ENCODE measurements around the gene SUGCT. TPM values are rescaled to one million over a fixed set of nuclear protein-coding genes. Genes with fewer than 3 reads are reported as not detected.
"Not testable (repeated sequence)": the region's sequence is repeated elsewhere in the genome, so short reads cannot be mapped to it uniquely, and the experiment has no call there.

The SUGCT gene
- polyA plus RNA-seq, 1 of the 3 experiments (the other 2 are of a cell fraction), result 53.7 TPM

DNA sequence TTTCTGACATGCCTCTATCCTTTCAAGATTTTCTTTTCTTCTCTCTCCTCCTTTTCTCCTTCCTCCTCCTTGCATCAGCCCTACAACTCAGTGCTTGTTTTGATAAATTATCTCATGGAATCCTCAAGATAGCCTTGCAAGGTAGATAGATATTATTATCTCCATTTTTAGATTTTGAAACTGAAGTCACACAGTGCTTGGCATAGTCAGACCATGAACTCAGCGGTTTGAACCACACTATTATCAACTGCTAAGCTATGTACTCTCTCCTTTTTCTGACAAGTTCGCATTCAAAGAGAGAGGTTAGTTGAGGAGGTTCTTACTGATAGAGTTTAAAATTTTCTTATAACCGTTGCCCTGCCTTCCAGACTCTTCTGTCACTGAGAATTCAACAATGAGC lies 79.1 kb downstream of the SUGCT start:
- CTCF ChIA-PET, result interaction anchor here (1.8 kb wide), 1 partner anchor 19 kb away, joined by 6 read pairs; no protein-coding TSS in a partner anchor

DNA sequence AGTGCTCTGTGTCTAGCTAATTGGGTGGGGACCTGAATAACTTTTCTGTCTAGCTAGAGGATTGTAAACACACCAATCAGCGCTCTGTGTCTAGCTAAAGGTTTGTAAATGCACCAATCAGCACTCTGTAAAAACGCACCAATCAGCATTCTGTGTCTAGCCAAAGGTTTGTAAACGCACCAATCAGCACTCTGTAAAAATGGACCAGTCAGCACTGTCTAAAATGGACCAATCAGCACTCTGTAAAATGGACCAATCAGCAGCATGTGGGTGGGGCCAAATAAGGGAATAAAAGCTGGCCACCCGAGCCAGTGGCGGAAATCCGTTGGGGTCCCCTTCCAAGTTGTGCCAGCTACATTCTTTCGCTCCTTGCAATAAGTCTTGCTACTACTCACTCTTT lies 83.8 kb downstream of the SUGCT start:
- H3K79me2 ChIP-seq (ENCODE audit: insufficient read depth); H3K9ac ChIP-seq; H3K36me3 ChIP-seq (replicated peaks in 1 of 2; ENCODE audit: control insufficient read depth in 1 of 2, insufficient read depth in 2 of 2, low read length in 1 of 2); H3K4me3 ChIP-seq (ENCODE audit: low read depth in 2 of 2, low read length in 1 of 2); H3K4me2 ChIP-seq; H2AFZ ChIP-seq (ENCODE audit: low read depth); H4K20me1 ChIP-seq (ENCODE audit: insufficient read depth); H3K27me3 ChIP-seq (ENCODE audit: insufficient read depth); DNase-seq; H3K9me3 ChIP-seq; H3K9me2 ChIP-seq; POLR2A ChIA-PET: not testable (repeated sequence)
- CTCF ChIA-PET, result interaction anchor here (1.2 to 1.4 kb wide), 2 partner anchors 14 to 36 kb away, joined by 3 to 8 read pairs; no protein-coding TSS in a partner anchor
- peak overlapping the region in 1 of 2 experiments; percentile 99; a peak in 2 of 4 replicates for H3K27ac ChIP-seq (ENCODE audit: low read depth in 2 of 2, low read length in 1 of 2)
- peaks cover 0 to 25% of the 10 kb centered on the region in 2 experiments; a peak in 3 of 4 replicates for H3K4me1 ChIP-seq (ENCODE audit: control insufficient read depth in 1 of 2, insufficient read depth in 2 of 2, low read depth in 1 of 2, low read length in 1 of 2)
- 95% methylated on average over 7 of the region's 7 CpGs for WGBS (ENCODE audit: low lambda C conversion rate)
- peaks cover 48% of the 10 kb centered on the region for H3F3A ChIP-seq (replicated peaks; ENCODE audit: insufficient read depth)

More for the DNA sequence above, 79.1 kb downstream of the SUGCT start:
- Histone ChIP-seq H3K9me2 (no peaks in the 10 kb centered on the region), H4K20me1 (ENCODE audit: insufficient read depth) (no peaks in the 10 kb centered on the region), H3K27me3 (ENCODE audit: insufficient read depth) (no peaks in the 10 kb centered on the region), H3K27ac (ENCODE audit: low read depth in 2 of 2, low read length in 1 of 2) (no peak overlapping the region), H3F3A (replicated peaks; ENCODE audit: insufficient read depth) (peaks cover 20% of the 10 kb centered on the region), H3K36me3 (replicated peaks in 1 of 2; ENCODE audit: control insufficient read depth in 1 of 2, insufficient read depth in 2 of 2, low read length in 1 of 2) (no peaks in the 10 kb centered on the region), H3K4me3 (ENCODE audit: low read depth in 2 of 2, low read length in 1 of 2) (no peak overlapping the region), H3K4me1 (ENCODE audit: control insufficient read depth in 1 of 2, insufficient read depth in 2 of 2, low read depth in 1 of 2, low read length in 1 of 2) (no peaks in the 10 kb centered on the region), H3K79me2 (ENCODE audit: insufficient read depth) (no peaks in the 10 kb centered on the region), H3K9me3 (no peaks in the 10 kb centered on the region), H3K9ac (no peak overlapping the region), H2AFZ (ENCODE audit: low read depth) (peak overlapping the region; percentile 3; the same call in 1 of the 2 replicates), H3K4me2 (no peak overlapping the region)
- DNase-seq, result no peak
- no peak for TF ChIP-seq ELF1 (IDR thresholded peaks at IDR 0.05)
- TF ChIP-seq JUND (IDR thresholded peaks at IDR 0.05), result no peak
- TF ChIP-seq, protein P1, sequence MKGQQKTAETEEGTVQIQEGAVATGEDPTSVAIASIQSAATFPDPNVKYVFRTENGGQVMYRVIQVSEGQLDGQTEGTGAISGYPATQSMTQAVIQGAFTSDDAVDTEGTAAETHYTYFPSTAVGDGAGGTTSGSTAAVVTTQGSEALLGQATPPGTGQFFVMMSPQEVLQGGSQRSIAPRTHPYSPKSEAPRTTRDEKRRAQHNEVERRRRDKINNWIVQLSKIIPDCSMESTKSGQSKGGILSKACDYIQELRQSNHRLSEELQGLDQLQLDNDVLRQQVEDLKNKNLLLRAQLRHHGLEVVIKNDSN (IDR thresholded peaks at IDR 0.05; ENCODE audit: borderline replicate concordance, low read depth), result no peak
- TF ChIP-seq GABPA (IDR thresholded peaks at IDR 0.05; ENCODE audit: low read depth), result no peak
- no peak for TF ChIP-seq TEAD4 (IDR thresholded peaks at IDR 0.05; ENCODE audit: borderline replicate concordance, insufficient read depth)
- TF ChIP-seq SIN3A (IDR thresholded peaks at IDR 0.05; ENCODE audit: borderline replicate concordance, low read depth, low read length), result no peak
- TF ChIP-seq, protein P2, sequence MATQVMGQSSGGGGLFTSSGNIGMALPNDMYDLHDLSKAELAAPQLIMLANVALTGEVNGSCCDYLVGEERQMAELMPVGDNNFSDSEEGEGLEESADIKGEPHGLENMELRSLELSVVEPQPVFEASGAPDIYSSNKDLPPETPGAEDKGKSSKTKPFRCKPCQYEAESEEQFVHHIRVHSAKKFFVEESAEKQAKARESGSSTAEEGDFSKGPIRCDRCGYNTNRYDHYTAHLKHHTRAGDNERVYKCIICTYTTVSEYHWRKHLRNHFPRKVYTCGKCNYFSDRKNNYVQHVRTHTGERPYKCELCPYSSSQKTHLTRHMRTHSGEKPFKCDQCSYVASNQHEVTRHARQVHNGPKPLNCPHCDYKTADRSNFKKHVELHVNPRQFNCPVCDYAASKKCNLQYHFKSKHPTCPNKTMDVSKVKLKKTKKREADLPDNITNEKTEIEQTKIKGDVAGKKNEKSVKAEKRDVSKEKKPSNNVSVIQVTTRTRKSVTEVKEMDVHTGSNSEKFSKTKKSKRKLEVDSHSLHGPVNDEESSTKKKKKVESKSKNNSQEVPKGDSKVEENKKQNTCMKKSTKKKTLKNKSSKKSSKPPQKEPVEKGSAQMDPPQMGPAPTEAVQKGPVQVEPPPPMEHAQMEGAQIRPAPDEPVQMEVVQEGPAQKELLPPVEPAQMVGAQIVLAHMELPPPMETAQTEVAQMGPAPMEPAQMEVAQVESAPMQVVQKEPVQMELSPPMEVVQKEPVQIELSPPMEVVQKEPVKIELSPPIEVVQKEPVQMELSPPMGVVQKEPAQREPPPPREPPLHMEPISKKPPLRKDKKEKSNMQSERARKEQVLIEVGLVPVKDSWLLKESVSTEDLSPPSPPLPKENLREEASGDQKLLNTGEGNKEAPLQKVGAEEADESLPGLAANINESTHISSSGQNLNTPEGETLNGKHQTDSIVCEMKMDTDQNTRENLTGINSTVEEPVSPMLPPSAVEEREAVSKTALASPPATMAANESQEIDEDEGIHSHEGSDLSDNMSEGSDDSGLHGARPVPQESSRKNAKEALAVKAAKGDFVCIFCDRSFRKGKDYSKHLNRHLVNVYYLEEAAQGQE (IDR thresholded peaks at IDR 0.05; ENCODE audit: low read depth, low read length), result no peak
- TF ChIP-seq NRF1 (IDR thresholded peaks at IDR 0.05; ENCODE audit: low read depth, low read length), result no peak
- TF ChIP-seq TCF12 (IDR thresholded peaks at IDR 0.05), result no peak
- TF ChIP-seq TAF1 (IDR thresholded peaks at IDR 0.05; ENCODE audit: borderline replicate concordance, low read depth, low read length), result no peak
- POLR2A ChIA-PET, result no interaction called here
- 90% methylated on average over 3 of the region's 3 CpGs for WGBS (ENCODE audit: low lambda C conversion rate)

Measured in SK-N-SH (cell line).